OCI-LY7 (cell line): Measurements from ENCODE around the gene PHACTR3.

Experiments used
- EZH2phosphoT487 ChIP-seq: fragments of 200-600 bp; sonication (generic); IDR thresholded peaks from 2 replicates; pipeline ENCODE4 v1.6.1; 2018; ENCODE audit warnings: low read depth, borderline replicate concordance, mild to moderate bottlenecking, mixed run types, antibody characterized with exemption, low read length, moderate library complexity, mixed read lengths
- TF ChIP-seq, protein P1 (sequence below): fragments of 200-600 bp; sonication (generic); conservative IDR thresholded peaks from 2 replicates; pipeline ENCODE4 v1.5.1; 2014; ENCODE audit warnings: mild to moderate bottlenecking, antibody characterized with exemption, low read length, moderate library complexity, mixed read lengths

DNA sequence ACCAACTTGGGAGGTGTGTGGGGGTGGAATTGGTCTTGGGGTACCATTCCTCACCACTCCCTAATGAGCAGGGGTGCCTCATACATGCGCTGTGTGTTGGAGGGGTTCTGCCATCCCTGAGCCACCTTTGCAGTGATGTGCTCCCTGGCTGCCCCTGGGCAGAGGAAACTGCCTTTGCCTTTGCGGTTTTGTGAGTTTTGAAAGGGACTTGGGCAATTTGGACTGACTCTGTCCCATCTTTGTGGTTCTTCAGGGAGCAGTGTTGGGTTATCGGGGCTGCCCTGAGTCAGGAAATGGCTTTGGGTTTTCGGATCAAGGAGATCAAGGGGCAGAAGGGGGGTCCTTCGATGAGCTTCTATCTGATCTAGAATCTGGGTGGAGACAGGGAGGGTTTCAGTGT, 3.9 kb upstream of the PHACTR3 start:
- TF ChIP-seq, protein P1, sequence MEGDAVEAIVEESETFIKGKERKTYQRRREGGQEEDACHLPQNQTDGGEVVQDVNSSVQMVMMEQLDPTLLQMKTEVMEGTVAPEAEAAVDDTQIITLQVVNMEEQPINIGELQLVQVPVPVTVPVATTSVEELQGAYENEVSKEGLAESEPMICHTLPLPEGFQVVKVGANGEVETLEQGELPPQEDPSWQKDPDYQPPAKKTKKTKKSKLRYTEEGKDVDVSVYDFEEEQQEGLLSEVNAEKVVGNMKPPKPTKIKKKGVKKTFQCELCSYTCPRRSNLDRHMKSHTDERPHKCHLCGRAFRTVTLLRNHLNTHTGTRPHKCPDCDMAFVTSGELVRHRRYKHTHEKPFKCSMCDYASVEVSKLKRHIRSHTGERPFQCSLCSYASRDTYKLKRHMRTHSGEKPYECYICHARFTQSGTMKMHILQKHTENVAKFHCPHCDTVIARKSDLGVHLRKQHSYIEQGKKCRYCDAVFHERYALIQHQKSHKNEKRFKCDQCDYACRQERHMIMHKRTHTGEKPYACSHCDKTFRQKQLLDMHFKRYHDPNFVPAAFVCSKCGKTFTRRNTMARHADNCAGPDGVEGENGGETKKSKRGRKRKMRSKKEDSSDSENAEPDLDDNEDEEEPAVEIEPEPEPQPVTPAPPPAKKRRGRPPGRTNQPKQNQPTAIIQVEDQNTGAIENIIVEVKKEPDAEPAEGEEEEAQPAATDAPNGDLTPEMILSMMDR: no peak
- TF ChIP-seq EZH2phosphoT487: no peak
